Stimulated activated CD8-positive, alpha-beta memory T cell treated with anti-CD3 and anti-CD28 coated beads, Interleukin-4, amount 100 ng/mL, for 4 hours (primary cell): ENCODE measurements around the gene DCTN2.
"Not testable (repeated sequence)": the region's sequence is repeated elsewhere in the genome, so short reads cannot be mapped to it uniquely, and the experiment has no call there.

ENCODE experiments used
- DNase-seq, 2 donors: peaks; one replicate each; pipeline ENCODE4 v3.0.0-alpha.2; 2020; ENCODE audit warnings: low read depth in 2 of 2, low spot score in 1 of 2

The DCTN2 gene

GRCh38 chr12:57546438-57547287 is at the start of gene DCTN2:
Gene DCTN2, minus strand, starts transcription at chr12:57547192. Its CDS starts 129 bp downstream, at chr12:57547063.
- peak; percentile 76 to 90 for DNase-seq

GRCh38 chr12:57593187-57593586 is 46.2 kb upstream of the DCTN2 start:
- DNase-seq: no peak

- DNase-seq: no peak
These were observed 45.7 kb upstream of the DCTN2 start for GRCh38 chr12:57592551-57593165.

- DNase-seq: no peak
These were observed 44.9 kb upstream of the DCTN2 start for GRCh38 chr12:57591782-57592325.

- peak; percentile 33 to 60 for DNase-seq
These were observed 44.1 kb upstream of the DCTN2 start, which contains the start of gene PIP4K2C for GRCh38 chr12:57590864-57591781. Gene PIP4K2C, plus strand, starts transcription at chr12:57591192. Its CDS starts 98 bp downstream, at chr12:57591290.

- no peak for DNase-seq
These were observed 43.5 kb upstream of the DCTN2 start for GRCh38 chr12:57590479-57590863.

- DNase-seq: not testable (repeated sequence)
These were observed 42.1 kb upstream of the DCTN2 start for GRCh38 chr12:57588951-57589610.

GRCh38 chr12:57586832-57587429 is 39.9 kb upstream of the DCTN2 start:
- DNase-seq: no peak

GRCh38 chr12:57586128-57586527 is 39.1 kb upstream of the DCTN2 start:
- DNase-seq: no peak

GRCh38 chr12:57585156-57585555 is 38.2 kb upstream of the DCTN2 start:
- no peak for DNase-seq

- DNase-seq: no peak
These were observed 37.7 kb upstream of the DCTN2 start for GRCh38 chr12:57584690-57585089.

GRCh38 chr12:57584050-57584449 is 37.1 kb upstream of the DCTN2 start:
- no peak for DNase-seq

GRCh38 chr12:57583008-57583831 is 36.2 kb upstream of the DCTN2 start:
- DNase-seq: peak; percentile 31 to 47

GRCh38 chr12:57582440-57582839 is 35.4 kb upstream of the DCTN2 start:
- DNase-seq: no peak

- no peak for DNase-seq
These were observed 34.8 kb upstream of the DCTN2 start for GRCh38 chr12:57581802-57582201.

GRCh38 chr12:57580466-57580795 is 33.4 kb upstream of the DCTN2 start:
- DNase-seq: no peak

- DNase-seq: no peak
These were observed 32.9 kb upstream of the DCTN2 start for GRCh38 chr12:57579677-57580465.

GRCh38 chr12:57579011-57579410 is 32.0 kb upstream of the DCTN2 start:
- DNase-seq: no peak
